HL-60 (cell line): ENCODE data around the gene PLXNA2.

Source experiments
- DNase-seq, 2 experiments: peaks; one replicate each; pipeline ENCODE4 v3.0.0-alpha.2; 2010 to 2020; ENCODE audit warnings: low read depth in 1 of 2, low spot score in 1 of 2
- H3K27ac ChIP-seq: fragments of 250-450 bp; sonication (Bioruptor Pico); replicated peaks from 2 replicates; pipeline ENCODE4 v1.5.1; 2020; ENCODE audit warnings: mild to moderate bottlenecking, moderate library complexity
- H3K27me3 ChIP-seq: fragments of 250-450 bp; sonication (Bioruptor Pico); 2 replicates; pipeline ENCODE4 v1.5.1; 2021; ENCODE audit warnings: mild to moderate bottlenecking, moderate library complexity; ENCODE audit not compliant: insufficient read depth, poor library complexity, severe bottlenecking
- H3K4me3 ChIP-seq: replicated peaks from 2 replicates; pipeline ENCODE4 v1.5.1; 2011; ENCODE audit warnings: mild to moderate bottlenecking, control low read depth, low read length; ENCODE audit not compliant: insufficient read depth
- CTCF ChIP-seq: IDR thresholded peaks from one replicate; pipeline ENCODE4 v1.5.1; 2011; ENCODE audit warnings: low read length, control low read depth, inconsistent platforms; ENCODE audit not compliant: insufficient read depth
- GABPA ChIP-seq: IDR thresholded peaks from 2 replicates; pipeline ENCODE4 v1.6.1; 2012; ENCODE audit warnings: low read depth
- POLR2AphosphoS5 ChIP-seq: IDR thresholded peaks from 2 replicates; pipeline ENCODE4 v1.6.1; 2012; ENCODE audit warnings: low read depth
- REST ChIP-seq: IDR thresholded peaks from 2 replicates; pipeline ENCODE4 v1.6.1; 2012; ENCODE audit warnings: low read depth; ENCODE audit not compliant: insufficient replicate concordance
- SPI1 ChIP-seq: IDR thresholded peaks from 2 replicates; pipeline ENCODE4 v1.6.1; 2012; ENCODE audit warnings: low read depth, mild to moderate bottlenecking, borderline replicate concordance

PLXNA2 gene

GRCh38 chr1:208033236-208033635, 210.9 kb downstream of the PLXNA2 start:
- H3K4me3 ChIP-seq = no peak overlapping the region
- no peak for DNase-seq
- H3K27ac ChIP-seq = no peak overlapping the region
- peaks cover 6% of the 10 kb centered on the region for H3K27me3 ChIP-seq
- TF ChIP-seq REST (no peak), SPI1 (no peak), GABPA (no peak), POLR2AphosphoS5 (no peak)

GRCh38 chr1:208031932-208032320, 212.3 kb downstream of the PLXNA2 start:
- Histone ChIP-seq H3K27me3 (peaks cover 6% of the 10 kb centered on the region), H3K4me3 (no peak overlapping the region), H3K27ac (no peak overlapping the region)
- TF ChIP-seq CTCF (no peak), SPI1 (no peak), POLR2AphosphoS5 (no peak), GABPA (no peak), REST (no peak)
- no peak for DNase-seq

- no peak for TF ChIP-seq SPI1
- DNase-seq = no peak
- H3K4me3 ChIP-seq = no peak overlapping the region
- peaks cover 6% of the 10 kb centered on the region for H3K27me3 ChIP-seq
- no peak overlapping the region for H3K27ac ChIP-seq
Measured at GRCh38 chr1:208031316-208031931, 212.8 kb downstream of the PLXNA2 start.

GRCh38 chr1:208030288-208031091, 213.7 kb downstream of the PLXNA2 start:
- Histone ChIP-seq H3K27me3 (peaks cover 6% of the 10 kb centered on the region), H3K27ac (no peak overlapping the region), H3K4me3 (no peak overlapping the region)
- DNase-seq = no peak
- TF ChIP-seq REST = no peak
- TF ChIP-seq GABPA = no peak
- TF ChIP-seq CTCF = no peak
- no peak for TF ChIP-seq SPI1
- no peak for TF ChIP-seq POLR2AphosphoS5
